ENCODE measurements around the gene ZNF740.
"Not testable (repeated sequence)": the region's sequence is repeated elsewhere in the genome, so short reads cannot be mapped to it uniquely, and the experiment has no call there.

ZNF740 gene, protein sequence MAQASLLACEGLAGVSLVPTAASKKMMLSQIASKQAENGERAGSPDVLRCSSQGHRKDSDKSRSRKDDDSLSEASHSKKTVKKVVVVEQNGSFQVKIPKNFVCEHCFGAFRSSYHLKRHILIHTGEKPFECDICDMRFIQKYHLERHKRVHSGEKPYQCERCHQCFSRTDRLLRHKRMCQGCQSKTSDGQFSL

DNA sequence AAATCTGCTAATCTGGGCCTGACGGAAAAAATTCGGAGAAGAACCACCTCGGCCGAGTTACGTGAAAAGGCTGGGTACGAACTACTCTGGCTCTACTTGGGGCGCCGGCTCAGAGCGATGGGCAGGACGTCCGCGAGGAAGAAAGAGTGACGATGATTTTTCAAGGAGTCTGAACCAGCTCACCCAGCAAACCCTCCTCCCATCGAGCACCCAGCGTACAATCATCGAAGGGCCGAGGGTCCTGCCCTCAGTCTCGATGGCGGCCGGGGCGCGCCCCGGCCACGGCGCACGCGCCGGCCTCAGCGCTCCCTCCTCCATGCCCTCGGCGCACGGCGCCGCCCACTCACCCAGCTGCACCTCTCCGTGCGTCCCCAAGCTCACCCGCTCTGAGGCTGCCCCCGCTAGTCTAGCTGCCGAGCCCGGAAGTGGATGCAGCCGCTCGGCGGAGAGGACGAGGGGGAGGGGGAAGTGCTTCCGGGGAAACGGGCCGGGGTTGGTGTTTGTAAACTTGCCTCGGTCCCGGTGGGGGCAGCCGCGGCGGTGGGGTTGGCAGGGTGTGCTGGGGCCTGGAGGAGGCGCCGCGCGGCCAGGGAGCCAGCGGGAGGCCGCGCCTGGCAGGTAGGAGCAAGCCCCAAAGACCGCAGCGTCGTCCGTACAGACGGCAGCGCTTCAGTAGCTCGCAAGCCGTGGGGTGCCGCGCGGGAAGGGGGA, at the start of gene ZNF740, which contains the start of gene CSAD:
Gene ZNF740, plus strand, starts transcription at position 503 of the 711 bp plus-strand sequence. CDS start 1,262 bp downstream, outside the sequence.
Gene CSAD, minus strand, starts transcription at position 706 of the 711 bp plus-strand sequence. CDS start 7,455 bp downstream, outside the sequence.
- DNase-seq = peak; percentile 90

DNA sequence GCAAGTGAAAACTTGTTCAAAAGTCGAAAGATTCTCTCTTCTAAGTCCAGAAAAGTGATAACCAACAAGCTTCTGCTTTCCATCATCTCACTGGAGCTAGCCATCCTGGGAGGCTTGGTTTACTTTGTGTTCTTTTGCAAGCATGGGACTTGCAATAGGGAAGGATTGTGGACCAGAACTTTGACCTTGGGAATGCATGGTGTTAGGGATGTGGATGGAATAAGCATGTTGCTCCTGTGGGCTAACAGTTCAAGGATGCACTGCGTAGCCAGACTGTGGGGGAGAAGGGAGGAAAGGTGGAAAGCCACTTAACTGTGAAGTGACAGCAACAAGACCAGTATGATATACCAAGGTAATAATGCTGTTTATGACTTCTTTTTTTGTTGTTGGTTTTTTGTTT, 48.7 kb upstream of the ZNF740 start:
- no peak for DNase-seq

GRCh38 chr12:53133722-53134121, 46.8 kb upstream of the ZNF740 start:
- no peak for DNase-seq

DNA sequence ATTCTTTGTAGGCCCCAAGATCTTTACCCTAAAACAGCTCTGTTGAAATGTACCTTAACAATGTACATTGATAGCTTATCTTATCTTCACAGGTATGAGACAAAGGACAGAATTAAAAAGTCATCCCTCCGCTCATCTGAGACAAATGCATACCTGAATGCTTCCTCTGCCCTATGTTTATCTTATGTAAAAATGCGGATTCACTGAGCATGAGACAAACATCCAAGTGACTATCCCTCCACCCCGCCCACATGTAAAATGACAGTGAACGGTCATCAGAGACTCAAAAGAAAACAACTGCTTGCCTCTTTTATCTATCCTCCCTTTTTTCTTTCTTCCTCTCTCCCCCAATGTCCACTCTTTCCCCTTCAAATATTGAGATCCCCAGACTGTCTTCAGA, 37.2 kb upstream of the ZNF740 start:
- DNase-seq = no peak

- no peak for DNase-seq
Observed at GRCh38 chr12:53145383-53146260, 34.9 kb upstream of the ZNF740 start.

- DNase-seq = no peak
Observed at GRCh38 chr12:53147181-53147580, 33.3 kb upstream of the ZNF740 start.

DNA sequence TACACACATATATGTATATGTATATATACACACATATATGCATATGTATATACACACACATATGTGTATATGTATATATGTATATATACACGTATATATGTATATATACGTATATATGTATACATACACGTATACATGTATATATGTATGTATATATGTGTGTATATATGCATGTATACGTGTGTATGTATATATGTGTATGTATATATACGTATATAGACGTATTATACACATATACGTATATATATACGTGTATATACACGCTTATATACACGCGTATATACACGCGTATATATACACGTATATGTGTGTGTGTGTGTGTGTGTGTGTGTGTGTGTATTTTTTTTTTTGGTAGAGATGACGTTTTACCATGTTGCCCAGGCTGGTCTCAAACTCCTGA, 32.9 kb upstream of the ZNF740 start:
- DNase-seq = no peak

GRCh38 chr12:53151039-53151438, 29.5 kb upstream of the ZNF740 start:
- no peak for DNase-seq

DNA sequence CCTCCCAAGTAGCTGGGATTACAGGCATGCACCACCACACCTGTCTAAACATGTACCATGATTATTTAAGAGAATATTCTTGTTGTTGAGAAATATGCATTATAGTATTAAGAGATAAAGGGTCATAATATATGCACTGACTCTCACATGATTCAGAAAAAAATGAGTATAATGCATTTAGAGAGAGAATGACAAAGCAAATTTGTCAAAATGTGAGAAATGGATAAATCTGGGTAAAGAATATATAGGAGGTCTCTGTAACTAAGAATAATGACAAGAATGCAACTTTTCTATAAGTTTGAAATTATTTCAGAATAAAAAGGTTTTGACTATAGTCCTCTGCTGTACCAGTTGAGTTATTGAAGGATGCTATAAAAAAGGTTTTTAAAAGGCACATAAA, 28.1 kb upstream of the ZNF740 start:
- DNase-seq = no peak

DNA sequence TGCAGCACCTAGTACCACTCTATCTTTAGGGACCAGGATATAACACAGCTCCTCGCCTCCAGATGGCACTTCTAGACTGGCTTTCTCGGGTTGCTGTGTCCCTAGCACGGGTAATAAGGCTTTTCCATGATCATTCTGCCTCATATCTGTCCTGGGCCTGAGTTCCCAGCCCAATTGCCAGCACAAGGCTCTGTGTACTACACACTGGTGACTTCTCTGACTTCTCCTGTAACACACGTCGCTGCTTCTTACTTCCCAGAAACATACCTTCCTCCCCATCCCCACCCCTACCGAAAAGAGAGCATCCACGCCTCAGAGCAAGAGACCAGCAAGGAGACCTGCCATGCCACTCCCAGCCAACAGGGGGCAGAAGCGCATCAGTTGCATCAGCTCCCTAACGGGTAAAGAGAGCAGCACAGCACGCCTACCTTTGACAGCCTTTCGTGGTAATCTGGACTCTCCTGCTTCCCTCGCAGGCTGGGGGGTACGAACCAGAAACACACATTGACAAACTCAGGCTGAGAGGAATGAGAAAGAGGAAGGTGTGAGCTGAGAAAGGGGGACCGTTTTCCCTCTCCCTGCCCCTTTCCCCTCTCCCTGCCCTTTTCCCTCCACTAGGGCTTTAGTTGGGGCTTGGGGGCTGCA, 21.2 kb upstream of the ZNF740 start:
- DNase-seq = peak; percentile 57

DNA sequence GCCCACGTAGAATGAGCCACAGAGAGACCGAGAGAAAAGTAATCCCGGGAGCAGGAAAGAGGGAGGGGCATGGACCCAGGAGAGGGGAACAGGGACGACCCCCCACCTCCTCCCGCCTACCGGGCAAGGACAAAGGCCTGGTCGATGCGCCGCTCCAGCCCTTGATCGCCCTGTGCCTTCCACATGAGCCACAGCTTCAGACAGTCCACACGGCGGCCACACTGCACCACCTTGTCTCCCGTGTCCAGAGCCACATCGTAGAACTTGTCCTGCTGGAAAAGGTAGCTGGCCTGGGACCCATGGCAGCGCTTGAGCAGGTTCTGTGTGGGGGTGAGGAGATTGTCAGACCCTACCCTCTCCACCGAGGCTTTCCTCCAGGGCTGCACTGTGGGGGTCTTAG, 20.5 kb upstream of the ZNF740 start:
- no peak for DNase-seq

- no peak for DNase-seq
Observed at GRCh38 chr12:53160673-53161072, 19.8 kb upstream of the ZNF740 start.

- DNase-seq = no peak
Observed at GRCh38 chr12:53161119-53161911, 19.2 kb upstream of the ZNF740 start.

- DNase-seq = not testable (repeated sequence)
Observed at GRCh38 chr12:53163008-53163407, 17.5 kb upstream of the ZNF740 start.

- no peak for DNase-seq
Observed at GRCh38 chr12:53166837-53167236, 13.7 kb upstream of the ZNF740 start.

DNA sequence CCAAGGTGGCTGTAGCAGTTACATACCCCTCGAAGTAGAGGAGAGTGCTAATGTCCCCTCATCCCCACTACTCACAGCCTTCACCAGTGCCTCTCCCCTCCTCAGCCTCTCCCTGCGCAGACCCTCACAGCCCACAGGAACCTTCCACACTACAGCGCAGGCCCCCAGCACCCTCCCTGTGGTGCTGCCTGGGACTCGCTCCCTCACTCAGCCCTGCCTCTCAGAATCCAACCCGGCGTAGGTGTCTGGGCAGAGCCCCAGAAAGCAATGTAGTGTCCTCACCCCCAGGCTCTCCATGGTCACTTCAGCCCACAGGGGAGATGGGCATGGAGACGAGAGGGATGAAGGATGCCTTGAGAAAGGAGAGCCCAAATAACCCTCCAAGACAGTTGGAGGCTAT, 10.9 kb upstream of the ZNF740 start:
- DNase-seq = no peak

DNA sequence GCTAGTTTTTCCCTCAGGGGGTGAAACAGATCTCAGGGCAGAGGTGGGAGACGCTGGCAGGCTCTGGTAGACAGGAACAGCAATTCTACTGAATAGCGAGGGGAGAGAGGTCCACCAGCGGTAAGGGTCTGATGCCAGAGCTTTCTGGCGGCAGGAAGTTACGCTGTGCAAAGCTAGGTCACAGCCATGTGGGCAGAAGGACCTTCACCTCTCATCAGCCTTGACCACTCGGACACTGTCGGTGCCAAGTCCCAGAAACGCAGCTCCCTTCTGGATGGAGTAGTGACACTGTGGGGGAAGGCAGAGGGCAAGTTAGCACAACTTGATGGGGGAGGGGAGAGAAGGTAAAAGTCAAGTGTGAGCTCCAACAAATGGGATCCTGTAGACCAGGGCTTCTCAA, 10.3 kb upstream of the ZNF740 start:
- DNase-seq = no peak

DNA sequence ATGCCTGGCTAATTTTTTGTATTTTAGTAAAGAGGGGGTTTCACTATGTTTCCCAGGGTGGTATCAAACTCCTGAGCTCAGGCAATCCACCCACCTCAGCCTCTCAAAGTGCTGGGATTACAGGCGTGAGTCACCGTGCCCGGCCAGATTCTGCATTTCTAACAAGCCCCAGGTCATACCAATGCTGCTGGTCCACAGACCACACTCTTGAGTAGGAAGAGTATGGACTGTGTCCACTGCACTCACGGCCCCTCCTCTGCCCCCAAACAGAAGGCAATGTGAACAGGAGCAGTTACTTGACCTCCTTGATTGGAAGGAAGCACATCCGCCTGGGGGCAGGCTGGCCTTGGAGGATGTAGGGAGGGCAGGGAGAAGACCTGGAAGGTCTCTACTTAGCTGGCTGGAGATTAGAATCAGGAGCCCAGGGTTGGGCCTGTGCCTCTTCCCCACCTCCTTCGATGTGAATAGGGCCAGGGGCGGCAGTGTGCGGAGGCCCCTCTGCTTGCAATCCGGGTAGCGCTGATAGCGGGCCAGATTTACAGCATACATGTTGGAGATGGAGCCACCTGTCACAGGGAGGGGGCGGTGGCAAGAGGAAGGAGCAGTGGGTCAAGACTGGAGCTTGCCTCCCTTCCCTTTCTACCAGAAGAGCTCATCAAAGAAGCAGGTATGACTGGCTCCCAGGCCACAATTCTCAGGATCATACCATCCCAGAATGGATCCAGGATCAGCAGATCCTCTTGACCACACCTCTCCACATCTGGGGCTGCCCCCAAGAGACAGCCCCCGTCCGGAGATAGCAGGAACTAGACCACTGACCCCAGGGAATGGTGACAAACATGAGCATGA, 9.4 kb upstream of the ZNF740 start:
- no peak for DNase-seq

GRCh38 chr12:53171725-53172329, 8.7 kb upstream of the ZNF740 start:
- DNase-seq = no peak

DNA sequence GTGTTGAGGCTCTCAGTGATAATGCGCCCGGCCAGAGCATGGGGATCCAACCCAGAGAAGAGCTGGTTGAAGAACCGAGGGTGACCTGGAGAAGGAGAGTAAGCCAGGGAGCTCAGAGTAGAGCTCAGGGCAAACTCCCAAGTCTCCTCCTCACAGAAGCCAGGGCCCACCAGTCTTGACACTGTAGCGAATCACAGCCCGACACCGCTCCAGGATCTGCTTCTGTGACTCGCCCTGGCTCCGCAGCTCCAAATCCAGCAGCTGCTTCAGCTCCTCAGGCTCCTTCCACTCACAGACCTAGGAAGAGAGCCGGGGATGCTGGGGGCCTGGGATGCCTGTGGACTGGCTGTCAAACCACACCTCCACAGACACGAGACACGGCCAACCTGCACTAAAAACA, 8.2 kb upstream of the ZNF740 start:
- DNase-seq = no peak
